ENCODE data around the gene CPEB1.

CPEB1 gene

DNA sequence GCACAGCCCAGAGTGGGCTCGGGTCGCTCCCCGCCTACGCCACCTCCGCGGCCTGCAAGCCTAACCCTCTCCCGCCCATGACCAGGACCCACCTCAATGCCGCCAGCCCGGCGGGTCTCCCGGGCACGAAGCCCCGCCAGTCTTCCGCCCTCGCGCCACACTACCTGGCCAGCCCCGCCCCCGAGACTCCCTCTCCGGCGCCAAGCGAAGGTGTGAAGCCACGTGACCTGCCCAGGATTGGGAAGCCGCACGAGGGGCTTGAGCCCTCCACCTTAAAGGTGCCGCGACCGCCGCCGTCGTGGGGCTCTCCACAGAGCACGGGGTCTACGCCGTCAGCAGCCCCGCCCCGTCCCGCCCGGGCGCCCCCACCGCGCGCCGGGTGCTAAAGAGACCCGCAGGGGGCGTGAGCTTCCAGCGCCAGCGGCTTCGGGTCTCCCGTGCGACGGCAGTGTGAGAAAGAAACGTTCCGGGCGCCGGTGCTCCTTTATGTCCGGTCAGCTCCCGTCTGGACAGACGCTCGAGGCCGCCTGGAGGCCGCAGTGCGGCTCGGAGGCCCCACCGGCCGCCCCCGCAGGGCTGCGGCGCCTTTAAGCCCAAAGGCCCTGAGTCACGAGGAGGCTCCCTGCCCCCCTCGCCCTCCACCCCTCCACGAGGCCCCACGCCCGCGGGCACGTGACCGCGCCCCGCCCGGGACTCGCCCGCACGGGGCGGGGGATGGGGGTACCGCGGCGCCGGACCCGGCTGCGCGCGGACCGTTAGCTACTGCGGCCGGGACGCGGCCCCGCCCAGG, at the start of gene CPEB1:
Gene CPEB1 (minus strand): TSS at position 319 of the 790 bp plus-strand sequence. CDS start 18,904 bp downstream, outside the sequence.
- peak; percentile 31 for DNase-seq

DNA sequence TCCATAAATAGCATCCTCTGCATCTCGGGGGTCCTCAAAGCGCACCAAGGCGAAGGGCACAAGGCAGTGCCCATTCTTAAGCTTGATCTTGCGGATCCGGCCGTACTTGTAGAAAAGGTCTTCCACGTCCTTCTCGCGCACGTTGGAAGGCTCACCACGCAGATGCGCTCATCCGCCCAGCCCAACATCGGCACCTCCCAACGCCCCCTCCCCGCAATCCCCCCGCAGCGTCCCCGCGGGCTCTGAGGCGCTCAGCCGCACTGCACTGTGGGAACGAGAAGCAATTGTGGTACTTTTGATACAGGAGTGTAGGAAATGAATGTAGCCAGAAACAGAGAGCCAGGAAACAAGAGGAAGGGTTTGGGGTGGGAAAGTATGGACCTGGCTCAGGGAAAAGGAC, 45.0 kb upstream of the CPEB1 start:
- no peak for DNase-seq

DNA sequence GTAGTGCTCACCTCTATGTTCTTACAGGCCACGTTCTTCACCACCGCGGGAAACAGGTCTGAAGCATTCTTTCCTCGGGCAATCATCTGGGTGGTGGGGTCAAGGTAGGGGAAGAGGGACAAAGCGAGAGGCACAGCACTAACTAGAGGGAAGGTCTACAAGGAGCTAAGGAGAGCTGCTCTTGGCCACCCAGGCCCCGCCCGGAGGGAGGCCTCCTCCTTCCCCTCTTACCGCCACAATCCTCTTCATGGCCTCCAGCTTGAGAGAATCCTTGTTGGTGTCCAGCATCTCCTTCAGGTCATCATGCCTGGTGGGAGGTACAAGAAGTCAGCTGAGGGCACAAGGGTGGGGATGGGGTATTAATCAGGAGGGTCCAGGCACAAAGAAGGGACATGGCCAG, 42.0 kb upstream of the CPEB1 start:
- DNase-seq = no peak

DNA sequence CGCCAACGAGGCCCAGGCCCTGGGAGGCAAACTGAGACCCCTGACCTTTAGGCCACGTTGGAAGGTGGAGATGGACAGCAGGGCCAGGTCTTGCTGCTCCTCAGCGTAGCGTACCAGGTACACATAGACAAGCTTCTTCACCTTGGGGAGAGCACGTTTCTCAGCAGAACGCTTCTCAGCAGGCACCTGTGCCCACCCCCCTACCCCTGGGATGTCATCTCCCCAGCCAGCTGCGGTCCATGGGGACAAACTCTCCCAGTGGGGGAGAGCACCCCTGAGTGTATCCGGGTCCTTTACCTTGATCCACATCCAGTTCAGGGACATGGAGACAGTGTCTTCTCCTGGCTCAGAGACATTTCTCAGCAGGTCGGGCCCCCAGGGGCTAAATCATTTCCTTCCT, 41.5 kb upstream of the CPEB1 start:
- no peak for DNase-seq

DNA sequence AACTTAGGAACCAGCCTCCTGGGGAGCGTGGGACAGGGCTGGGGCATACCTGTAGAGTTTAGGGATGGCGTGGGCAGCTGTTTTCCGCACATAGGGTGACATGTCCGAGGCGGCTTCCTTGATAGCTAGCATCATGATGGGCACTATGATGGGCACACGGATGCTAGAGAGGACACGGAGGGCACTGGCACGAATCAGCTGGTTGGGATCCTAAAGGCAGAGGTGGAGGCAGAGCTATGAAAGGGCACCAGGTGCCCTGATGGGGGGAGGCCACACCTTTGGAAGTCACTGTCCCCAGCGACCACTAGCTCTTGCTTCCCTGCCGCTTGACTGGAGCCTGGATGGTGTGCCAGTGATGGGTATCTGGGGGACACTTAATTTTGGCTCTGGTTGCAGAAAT, 34.2 kb upstream of the CPEB1 start:
- no peak for DNase-seq

DNA sequence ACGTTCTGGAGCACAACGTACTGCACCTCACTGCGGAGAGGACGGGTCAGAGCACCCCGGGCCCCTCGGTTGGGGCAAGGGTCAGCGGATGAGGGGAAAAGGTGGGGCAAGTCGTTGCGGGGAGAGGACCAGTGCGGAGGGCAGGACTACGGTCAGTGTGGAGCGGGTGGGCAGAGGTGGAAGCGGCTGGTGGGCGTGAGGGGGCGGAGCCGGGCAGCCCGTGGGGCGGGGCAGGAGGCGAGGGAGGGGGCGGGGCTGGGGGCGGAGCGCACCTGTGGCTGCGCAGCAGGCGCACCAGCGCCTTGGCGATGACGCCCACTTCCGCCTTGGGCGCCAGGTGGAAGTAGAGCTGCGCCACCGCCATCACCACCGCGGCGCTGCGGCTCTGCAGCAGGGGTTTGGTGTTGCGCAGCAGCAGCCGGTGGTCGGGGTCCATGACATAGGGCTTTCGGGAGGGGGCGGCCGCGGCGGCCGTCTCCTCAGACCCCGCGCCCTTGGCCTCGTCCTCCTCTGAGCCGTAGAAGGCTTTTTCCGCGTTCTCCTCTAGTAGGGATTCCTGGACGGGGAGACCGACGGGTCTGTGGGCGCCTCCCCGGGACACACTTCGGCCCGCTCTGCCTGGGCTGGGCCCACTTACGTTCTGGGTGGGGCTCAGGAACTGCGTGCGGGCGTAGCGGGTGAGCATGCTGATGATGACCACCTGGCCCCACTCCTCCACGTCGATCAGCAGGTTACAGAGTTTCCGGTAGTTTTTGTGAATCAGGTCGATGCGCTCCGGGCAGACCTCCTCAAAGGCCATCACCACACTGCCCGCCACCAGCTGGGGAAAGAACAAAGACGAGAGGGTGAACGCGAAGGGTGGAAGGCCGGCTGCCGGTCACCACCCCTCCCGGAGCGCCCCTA, 33.3 kb upstream of the CPEB1 start:
- DNase-seq = peak; percentile 86

DNA sequence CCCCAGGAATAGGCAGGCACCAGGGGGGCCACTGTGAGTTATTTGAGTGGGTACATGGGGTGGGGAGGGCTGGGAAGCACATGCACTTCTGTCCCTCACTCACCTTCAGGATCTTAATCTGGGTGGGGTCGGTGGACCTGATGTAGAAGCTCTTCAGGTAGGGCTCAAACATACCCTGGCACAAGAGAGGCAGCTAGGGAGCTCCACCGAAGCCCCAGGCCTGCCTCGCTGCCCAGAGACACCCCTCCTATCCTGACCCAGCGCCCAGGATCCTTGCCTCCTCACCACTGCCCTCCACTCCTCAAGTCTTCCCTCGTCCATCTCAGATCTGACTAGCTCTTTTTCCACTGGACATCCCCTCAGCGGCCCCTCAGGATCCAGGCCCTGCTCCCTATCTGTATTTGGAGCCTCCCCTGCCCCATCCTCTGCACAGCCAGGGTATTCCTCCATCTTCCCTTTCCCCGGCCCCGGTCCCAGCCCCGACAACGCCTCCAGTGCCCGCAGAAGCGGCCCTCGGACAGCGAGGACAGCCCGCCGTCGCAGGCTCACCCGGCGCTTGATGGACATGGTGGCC, 32.5 kb upstream of the CPEB1 start:
- DNase-seq = no peak

DNA sequence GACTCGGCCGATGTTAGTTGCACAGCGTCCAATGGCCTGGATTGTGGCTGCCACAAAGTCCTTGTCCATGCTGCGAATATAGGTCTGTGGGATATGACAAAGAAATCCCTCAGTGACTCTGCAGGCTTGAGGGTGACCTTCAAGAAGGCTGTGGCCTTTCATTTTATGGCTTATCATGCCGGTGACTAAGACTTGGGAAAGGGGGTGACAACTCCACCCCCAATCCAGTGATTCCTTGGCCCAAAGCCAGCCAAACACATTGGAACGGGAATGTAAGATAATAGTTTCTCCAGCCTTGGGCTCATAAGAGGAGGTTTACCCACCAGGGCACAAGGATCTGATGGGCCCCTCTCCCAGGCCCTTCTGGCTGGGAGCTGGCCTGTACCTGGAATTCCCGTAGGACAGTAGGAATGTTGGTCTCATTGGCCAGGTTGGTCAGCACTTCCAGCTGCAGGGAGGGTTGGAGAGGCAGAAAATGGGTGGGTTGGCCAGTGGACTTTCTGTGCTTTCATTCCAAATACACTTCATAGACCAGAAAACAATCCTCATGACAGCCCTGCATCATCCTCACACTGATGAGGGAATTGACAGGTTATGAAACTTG, 30.7 kb upstream of the CPEB1 start:
- DNase-seq = no peak

DNA sequence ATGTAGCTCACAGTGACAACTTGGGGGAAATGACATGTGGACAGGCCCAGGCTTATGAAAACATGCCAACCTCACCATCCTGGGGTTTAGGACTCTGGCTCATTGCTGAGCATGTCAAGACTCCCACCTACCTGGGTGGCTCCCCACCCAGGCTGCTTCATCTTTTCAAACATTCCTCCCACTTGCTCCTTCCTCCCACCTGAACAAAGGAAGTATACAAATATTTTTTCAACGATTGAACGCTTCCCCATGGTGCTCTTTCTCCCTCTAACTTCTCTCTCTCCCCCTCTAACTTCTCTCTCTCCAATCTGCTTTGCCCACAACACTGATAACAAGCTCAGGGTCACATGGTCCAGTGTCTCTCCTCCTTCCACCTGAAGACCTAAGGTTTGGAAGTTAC, 27.7 kb upstream of the CPEB1 start:
- DNase-seq = no peak

DNA sequence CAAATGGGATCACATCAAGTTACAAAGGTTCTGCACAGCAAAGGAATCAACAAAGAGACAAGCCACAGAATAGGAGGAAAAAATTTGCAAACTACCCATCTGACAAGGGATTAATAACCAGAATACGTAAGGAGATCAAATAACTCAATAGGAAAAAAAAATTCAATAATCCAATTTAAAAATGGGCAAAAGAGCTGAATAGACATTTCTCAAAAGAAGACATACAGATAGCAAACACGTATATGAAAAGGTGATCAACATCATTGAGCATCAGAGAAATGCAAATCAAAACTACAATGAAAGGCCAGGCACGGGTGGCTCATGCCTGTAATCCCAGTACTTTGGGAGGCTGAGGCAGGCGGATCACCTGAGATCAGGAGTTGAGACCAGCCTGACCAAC, 23.5 kb upstream of the CPEB1 start:
- no peak for DNase-seq

DNA sequence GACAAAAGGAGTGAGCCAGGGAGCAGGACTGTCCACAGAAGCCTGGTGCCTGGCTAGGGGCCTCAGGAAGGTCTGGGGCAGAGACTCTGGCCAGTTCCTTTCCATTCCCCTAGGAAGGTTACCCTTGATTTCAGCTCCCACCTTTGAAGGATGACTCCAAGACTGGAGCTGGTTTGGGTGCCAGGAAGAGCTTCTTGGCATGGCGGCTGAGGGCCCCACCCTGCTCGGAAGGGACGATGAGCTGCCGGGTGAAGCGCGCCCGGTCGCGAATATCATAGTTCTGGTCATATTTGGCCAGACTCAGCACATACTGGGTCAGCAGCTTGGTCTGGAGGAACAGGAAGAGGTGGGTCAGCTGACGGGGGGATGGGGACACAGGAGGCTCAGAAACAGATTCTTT, 19.4 kb upstream of the CPEB1 start:
- no peak for DNase-seq

DNA sequence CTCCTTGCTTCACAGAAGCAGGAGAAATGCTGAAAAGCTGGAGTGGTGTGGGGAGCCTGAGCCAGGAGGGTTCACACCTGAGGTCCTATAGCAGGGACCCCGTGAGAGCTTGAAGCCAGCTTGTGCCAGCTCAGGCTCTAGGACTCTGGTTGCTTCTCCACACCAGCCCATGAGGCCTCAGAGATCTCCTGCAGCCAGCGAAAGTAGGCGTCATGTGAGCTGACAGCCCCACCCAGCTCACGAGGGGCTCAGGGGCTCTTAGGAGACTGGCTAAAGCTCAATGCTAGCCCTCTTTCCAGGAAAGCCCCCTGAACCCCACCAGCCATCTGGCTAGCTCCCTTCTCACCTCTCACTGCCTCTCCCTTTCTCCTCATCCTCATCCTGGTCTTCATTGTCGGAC, 16.9 kb upstream of the CPEB1 start:
- DNase-seq = no peak

DNA sequence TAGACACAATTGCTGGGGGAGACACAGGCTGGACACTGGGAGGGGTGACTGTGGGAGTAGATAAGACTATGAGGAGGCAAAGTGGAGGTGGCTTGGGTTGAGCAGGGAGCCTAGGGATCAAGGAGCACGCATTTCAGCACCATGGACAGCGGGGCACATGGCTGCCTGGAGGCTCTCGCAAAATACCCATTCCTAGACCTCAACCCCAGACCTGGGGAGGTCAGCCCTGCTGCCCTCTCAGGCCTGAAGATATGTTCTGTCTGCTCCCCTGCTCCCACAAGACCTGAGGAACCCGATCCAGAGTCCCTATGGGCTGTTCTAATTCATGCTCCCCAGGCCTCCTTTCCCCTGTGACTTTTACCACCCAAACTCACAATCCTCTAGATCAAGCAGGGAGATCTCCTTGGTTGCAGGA, 16.0 kb upstream of the CPEB1 start:
- DNase-seq = peak; percentile 19

DNA sequence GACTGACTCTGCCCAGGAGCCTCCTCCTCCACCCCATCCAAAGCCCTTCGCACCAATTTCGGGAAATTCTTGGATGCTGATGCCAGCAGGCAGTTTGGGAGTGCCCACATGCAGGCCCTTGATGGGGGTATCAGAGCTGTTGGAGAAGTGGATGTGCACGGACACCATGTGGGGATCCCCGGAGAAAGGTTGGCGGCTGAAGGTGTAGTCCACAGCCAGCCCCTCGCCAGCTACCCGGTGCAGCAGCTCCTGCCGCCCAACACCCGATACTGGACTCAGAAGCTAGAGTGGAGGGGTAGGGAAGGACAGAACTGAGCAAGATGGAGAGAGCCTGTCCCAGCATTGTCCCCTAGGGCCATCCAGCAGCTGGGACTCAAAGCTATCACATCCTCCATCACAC, 15.5 kb upstream of the CPEB1 start:
- no peak for DNase-seq

DNA sequence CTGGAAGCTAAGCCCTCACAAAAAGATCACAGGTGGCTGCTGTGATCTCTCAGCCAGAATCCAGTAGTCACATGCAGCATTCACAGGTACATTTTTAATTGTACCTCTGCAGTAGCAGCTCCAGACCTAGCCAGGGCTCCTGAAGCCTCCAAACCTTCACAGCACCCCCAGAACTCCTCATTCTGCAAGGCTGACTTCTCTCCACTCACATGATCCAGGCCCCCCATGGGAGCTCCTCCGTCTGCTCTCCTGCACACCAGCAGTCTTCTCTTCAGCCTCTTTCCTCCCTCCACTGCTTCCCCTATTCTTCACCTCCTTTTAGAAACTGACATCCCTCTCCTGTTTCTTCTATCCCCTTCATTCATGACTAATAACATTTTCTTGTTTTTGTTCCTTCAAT, 13.2 kb upstream of the CPEB1 start:
- no peak for DNase-seq

DNA sequence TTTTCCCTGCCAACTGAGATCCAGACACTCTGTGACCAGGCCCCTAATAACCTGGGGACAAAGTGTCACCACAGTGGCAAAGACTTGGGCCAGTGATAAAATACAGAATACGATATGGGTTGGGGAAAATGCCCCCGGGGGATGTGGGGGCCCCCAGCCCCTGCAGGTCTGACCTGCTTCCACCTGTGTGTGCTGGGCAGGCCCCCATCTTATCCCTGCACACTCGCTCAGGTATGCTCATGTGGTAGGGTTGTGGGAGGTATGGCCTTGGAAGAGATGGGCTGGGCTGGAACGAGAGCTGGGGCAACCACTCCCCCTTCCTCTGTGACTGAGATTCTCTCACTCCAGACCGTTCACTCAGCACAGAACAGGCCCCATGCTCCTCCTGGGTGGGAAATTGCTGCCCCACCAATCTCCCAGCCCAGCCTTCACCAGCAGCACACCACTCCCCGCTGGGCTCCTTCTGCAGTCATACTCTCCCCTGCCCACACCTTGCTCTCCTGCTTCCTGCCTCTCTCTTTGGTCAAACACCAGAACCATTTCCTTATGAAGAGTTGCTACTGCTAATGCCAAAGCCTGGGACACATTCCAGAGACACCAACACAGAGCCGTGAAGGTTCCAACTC, 9.6 kb upstream of the CPEB1 start:
- DNase-seq = no peak

DNA sequence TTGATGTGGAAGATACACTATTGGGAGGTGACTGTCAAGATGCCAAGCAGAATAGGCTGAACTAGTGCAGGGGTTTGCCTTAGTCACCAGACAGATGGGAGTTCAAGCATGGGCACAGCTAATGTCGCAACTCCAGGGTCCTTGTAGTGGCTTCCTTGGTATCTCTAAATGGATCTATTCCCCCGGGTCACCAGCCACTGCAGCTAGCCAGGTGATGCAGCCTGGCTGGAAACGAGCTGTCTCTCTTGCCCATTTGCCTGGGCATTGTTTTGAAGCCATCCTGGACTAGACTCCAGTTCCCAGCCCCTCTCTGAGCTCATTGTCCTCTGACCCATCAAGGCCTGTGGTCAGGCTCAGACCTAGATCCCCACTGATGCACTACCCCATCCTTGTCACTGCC, 8.4 kb upstream of the CPEB1 start:
- no peak for DNase-seq

DNA sequence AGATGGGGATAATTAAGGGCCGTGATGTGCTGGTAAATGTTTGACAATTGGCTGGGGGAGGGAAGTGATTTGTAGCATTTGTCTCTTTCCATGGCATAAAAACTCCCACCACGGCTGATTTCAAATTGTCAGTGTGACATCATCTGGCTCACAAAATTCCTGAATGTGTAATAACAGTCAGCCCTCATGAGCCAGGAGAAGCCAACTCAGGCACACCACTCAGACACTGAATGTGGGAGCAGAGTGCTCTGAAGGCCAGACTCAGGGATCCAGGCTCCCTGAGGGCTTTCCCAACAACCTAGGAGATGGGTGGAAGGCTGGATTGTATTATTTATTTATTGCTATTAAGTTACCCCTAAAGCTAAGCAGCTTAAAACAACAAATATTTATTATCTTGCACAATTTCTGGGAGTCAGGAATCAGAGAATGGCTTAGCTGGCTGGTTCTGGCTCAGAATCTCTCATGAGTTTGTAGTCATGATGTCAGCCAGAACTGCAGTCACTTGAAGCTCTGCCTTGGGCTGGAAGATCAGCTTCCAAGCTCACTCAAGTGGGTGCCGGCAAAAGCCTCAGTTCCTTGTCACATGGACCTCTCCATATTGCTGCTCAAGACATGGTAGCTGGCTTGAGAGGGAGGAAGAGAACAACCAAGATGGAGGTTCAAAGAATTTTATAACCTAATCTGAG, 6.5 kb upstream of the CPEB1 start:
- no peak for DNase-seq

DNA sequence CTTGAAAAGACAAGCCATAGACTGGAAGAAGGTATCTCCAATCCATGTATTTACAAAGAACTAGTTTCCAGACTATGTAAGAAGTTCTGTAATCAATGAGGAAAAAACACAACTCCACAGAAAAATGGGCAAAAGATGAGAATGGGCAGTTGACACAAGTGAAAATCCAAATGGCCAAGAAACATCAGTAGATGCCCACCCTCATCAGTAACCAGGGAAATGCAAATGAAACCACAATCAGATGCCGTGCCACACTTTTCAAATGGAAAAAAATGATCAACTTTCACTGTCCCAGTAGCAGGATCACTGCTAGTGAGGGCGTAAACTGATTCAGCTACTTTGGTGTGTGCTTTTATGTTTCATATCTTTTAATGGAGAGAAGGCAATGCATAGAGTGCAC, 4.5 kb upstream of the CPEB1 start:
- DNase-seq = no peak

DNA sequence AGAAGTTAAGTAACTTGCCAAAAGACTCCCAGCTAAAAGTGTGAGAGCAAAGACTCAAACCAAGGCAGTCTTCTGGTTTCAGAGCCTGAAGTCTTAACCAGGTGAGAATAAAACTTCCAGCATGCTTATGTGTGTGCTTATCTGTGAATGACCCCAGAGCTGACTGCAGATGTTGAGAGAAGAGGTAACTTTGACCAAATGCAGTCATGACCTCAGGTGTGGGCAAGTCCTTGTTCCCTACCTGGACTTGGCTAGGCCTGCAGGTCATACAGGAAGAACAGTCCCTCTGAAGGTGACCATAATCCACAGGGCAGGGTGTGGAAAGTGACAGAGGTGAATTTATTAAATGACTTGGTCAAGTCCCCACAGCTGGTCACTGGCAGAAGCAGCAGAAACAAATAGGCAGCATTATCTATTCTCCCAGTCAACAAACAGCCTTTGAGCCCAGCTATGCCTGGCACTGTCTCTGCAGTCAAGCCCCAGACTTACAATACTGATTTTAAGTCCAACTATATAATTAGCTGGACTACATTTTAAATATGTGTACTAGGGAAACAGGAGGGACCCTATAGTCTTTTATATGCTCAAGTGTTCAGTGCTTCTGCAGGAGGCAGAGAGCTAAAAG, 3.0 kb upstream of the CPEB1 start:
- DNase-seq = no peak

DNA sequence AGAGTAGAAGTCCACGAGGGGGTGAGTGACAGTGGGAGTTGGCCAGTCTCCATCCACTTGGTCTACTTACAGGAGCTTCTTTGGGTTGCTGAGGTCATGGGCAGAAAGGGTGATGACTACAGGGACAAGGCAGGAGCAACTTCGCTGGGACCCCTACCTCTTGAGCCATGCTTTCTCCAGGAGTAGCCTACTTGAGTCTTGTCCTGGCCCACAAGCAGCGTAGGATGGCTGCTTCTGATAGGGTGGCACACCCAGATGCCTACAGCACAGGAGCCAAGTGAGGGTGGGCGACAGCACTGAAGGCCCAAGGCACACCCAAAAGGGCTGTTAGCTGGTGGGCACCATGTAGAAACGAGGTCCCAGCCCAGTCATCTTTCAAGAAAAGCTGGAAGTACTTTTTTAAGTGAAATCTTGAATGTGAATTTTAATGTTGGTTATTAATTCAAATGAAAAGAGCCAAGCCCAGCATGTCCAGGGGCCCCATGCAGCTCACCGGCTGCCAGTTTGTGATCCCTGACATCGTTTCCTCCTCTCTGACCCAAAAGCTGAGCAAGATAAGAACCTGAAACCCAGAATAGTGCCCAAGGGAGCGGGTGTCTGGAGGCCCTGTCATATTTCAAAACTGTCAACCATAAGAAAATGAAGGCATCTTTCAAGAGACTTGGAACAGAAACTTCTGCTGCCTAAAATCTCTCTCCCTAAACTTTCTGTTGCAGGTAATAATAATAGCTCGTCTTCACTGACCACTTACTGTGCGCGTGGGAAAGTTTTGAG, 2.2 kb upstream of the CPEB1 start:
- no peak for DNase-seq

All from CD4-positive, alpha-beta T cell treated with Interleukin-21 for 1 hour (primary cell).